ENCODE results near the gene CCDC127.
"Not testable (repeated sequence)": the region's sequence is repeated elsewhere in the genome, so short reads cannot be mapped to it uniquely, and the experiment has no call there.

GRCh38 chr5:215256-215655, 2.7 kb downstream of the CCDC127 start:
- TF ChIP-seq CTCF (conservative IDR thresholded peaks at IDR 0.05; ENCODE audit: low read depth, low read length); EZH2 (IDR thresholded peaks at IDR 0.05; ENCODE audit: low read length, unreplicated experiment); EZH2phosphoT487 (IDR thresholded peaks at IDR 0.05; ENCODE audit: borderline replicate concordance, low read length): not testable (repeated sequence)
